Activated CD4-positive, alpha-beta T cell treated with anti-CD3 and anti-CD28 coated beads for 36 hours (primary cell): Measurements from ENCODE around the gene MBNL1. TPM values are rescaled to one million over a fixed set of nuclear protein-coding genes. Genes with fewer than 3 reads are reported as not detected.
"Not testable (repeated sequence)": the region's sequence is repeated elsewhere in the genome, so short reads cannot be mapped to it uniquely, and the experiment has no call there.

Source experiments
- ATAC-seq: fragments of 200-7000 bp; cut with Tn5 transposase; one replicate; pipeline ENCODE4 v1.10.0; 2021; ENCODE audit warnings: mild to moderate bottlenecking, moderate library complexity
- CTCF ChIA-PET: fragments of 350-600 bp; sonication (Branson Sonifier 250); formaldehyde crosslinking; loops from one replicate; lab custom pipeline; 2021; ENCODE audit warnings: antibody characterized with exemption; lab: Charles Lee
- POLR2A ChIA-PET: fragments of 350-600 bp; sonication (Branson Sonifier 250); formaldehyde crosslinking; loops from one replicate; lab custom pipeline; 2021; ENCODE audit warnings: antibody characterized with exemption, inconsistent platforms; lab: Charles Lee
- DNase-seq: peaks from one replicate; pipeline ENCODE4 v3.0.0-alpha.2; 2020
- H3K27ac Mint-ChIP-seq: one replicate; pipeline ENCODE4 v1.8.0; 2021; ENCODE audit warnings: mixed read lengths
- H3K27me3 Mint-ChIP-seq: one replicate; pipeline ENCODE4 v1.8.0; 2021; ENCODE audit warnings: mixed read lengths
- H3K36me3 Mint-ChIP-seq: one replicate; pipeline ENCODE4 v1.8.0; 2021; ENCODE audit warnings: low read depth, mixed read lengths
- H3K4me1 Mint-ChIP-seq: one replicate; pipeline ENCODE4 v1.8.0; 2021; ENCODE audit warnings: mixed read lengths
- H3K4me3 Mint-ChIP-seq: one replicate; pipeline ENCODE4 v1.8.0; 2021; ENCODE audit warnings: mild to moderate bottlenecking, moderate library complexity, mixed read lengths
- H3K9me3 Mint-ChIP-seq: one replicate; pipeline ENCODE4 v1.8.0; 2021; ENCODE audit warnings: low read depth, mixed read lengths
- intact Hi-C, 2 experiments: fragments of 100-400 bp; cut with DNase I in 1 of 2; cut with micrococcal nuclease in 1 of 2; formaldehyde crosslinking; loops; one replicate each; pipeline versions ENCODE4 v1.14.2 to v1.15.1; 2022 to 2024; cut with DNase I, micrococcal nuclease
- total RNA-seq, 2 experiments: library from RNA; stranded (reverse); gene quantifications; one replicate each; pipeline ENCODE4 v1.2.3, GENCODE V29; 2021

The MBNL1 gene
- total RNA-seq, 2 experiments from 2014 or later = 317 to 481 TPM

- H3K27ac Mint-ChIP-seq = peak overlapping the region; percentile 20
- peaks cover 74% of the 10 kb centered on the region for H3K36me3 Mint-ChIP-seq
- no peaks in the 10 kb centered on the region for H3K27me3 Mint-ChIP-seq
- CTCF ChIA-PET = interaction anchor here (0.7 to 1.4 kb wide), 4 partner anchors 10 to 42 kb away, joined by 3 to 4 read pairs (median 3); no protein-coding TSS in a partner anchor
- DNase-seq = no peak
- POLR2A ChIA-PET = no interaction called here
- H3K9me3 Mint-ChIP-seq = peaks cover 9% of the 10 kb centered on the region
- ATAC-seq = no peak
- no peak overlapping the region for H3K4me3 Mint-ChIP-seq
- intact Hi-C loops = loop anchor here in 1 of 2 experiments (2.0 kb wide), 1 partner anchor 13 kb away; no protein-coding TSS in a partner anchor
- H3K4me1 Mint-ChIP-seq = peaks cover 76% of the 10 kb centered on the region
Measured at GRCh38 chr3:152365766-152366593, 97.3 kb downstream of the MBNL1 start.

- peak overlapping the region; percentile 72 for H3K27ac Mint-ChIP-seq
- intact Hi-C loops, CTCF ChIA-PET, H3K4me3 Mint-ChIP-seq, H3K9me3 Mint-ChIP-seq, POLR2A ChIA-PET, H3K27me3 Mint-ChIP-seq, DNase-seq, ATAC-seq: not testable (repeated sequence)
- H3K36me3 Mint-ChIP-seq = peaks cover 73% of the 10 kb centered on the region
- H3K4me1 Mint-ChIP-seq = peaks cover 73% of the 10 kb centered on the region
Measured at GRCh38 chr3:152367192-152367591, 98.5 kb downstream of the MBNL1 start.

DNA sequence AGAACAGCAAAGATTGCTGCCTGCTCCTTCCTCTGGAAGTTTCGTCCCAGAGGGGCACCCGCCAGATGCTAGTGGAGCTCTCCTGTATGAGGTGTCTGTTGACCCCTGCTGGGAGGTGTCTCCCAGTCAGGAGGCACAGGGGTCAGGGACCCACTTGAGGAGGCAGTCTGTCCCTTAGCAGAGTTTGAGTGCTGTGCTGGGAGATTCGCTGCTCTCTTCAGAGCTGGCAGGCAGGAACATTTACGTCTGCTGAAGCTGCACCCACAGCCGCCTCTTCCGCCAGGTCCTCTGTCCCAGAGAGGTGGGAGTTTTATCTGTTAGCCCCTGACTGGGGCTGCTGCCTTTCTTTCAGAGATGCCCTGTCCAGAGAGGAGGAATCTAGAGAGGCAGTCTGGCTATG lies 103.9 kb downstream of the MBNL1 start:
- DNase-seq, H3K9me3 Mint-ChIP-seq, H3K27me3 Mint-ChIP-seq, ATAC-seq, POLR2A ChIA-PET, H3K4me3 Mint-ChIP-seq, intact Hi-C loops: not testable (repeated sequence)
- Mint-ChIP-seq H3K36me3 (peaks cover 77% of the 10 kb centered on the region), H3K27ac (peak overlapping the region; percentile 81), H3K4me1 (peaks cover 83% of the 10 kb centered on the region)
- CTCF ChIA-PET = interaction anchor here (0.6 to 1.3 kb wide), 2 partner anchors 9 to 226 kb away, joined by 3 read pairs; no protein-coding TSS in a partner anchor

DNA sequence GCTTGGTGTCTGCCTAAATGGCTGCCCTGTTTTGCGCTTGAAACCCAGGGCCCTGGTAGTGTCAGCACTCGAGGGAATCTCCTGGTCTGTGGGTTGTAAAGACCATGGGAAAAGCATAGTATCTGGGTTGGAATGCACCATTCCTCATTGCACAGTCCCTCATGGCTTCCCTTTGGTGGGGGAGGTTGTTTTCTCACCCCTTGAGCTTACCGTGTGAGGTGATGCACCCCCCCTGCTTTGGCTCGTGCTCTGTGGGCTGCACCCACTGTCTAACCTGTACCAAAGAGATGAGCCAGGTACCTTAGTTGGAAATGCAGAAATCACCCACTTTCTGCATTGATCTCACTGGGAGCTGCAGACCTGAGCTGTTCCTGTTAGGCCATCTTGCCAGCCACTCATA lies 104.7 kb downstream of the MBNL1 start:
- CTCF ChIA-PET = interaction anchor here (0.6 to 1.4 kb wide), 7 partner anchors 8 to 227 kb away, joined by 3 to 5 read pairs (median 3); no protein-coding TSS in a partner anchor
- intact Hi-C loops = no loop called here
- Mint-ChIP-seq H3K27ac (peak overlapping the region; percentile 69), H3K9me3 (peaks cover 5% of the 10 kb centered on the region), H3K36me3 (peaks cover 74% of the 10 kb centered on the region), H3K4me3 (no peak overlapping the region), H3K4me1 (peaks cover 78% of the 10 kb centered on the region), H3K27me3 (no peaks in the 10 kb centered on the region)
- POLR2A ChIA-PET = no interaction called here
- no peak for ATAC-seq
- DNase-seq = no peak

GRCh38 chr3:152374262-152374990 lies 105.7 kb downstream of the MBNL1 start:
- Mint-ChIP-seq H3K9me3 (peaks cover 5% of the 10 kb centered on the region), H3K4me3 (no peak overlapping the region), H3K27me3 (no peaks in the 10 kb centered on the region), H3K4me1 (peaks cover 76% of the 10 kb centered on the region), H3K27ac (peak overlapping the region; percentile 38), H3K36me3 (peaks cover 64% of the 10 kb centered on the region)
- intact Hi-C loops = no loop called here
- no peak for DNase-seq
- CTCF ChIA-PET = interaction anchor here (0.9 to 1.4 kb wide), 2 partner anchors 10 to 11 kb away, joined by 3 to 5 read pairs; no protein-coding TSS in a partner anchor
- POLR2A ChIA-PET = no interaction called here
- ATAC-seq = peak; percentile 51

DNA sequence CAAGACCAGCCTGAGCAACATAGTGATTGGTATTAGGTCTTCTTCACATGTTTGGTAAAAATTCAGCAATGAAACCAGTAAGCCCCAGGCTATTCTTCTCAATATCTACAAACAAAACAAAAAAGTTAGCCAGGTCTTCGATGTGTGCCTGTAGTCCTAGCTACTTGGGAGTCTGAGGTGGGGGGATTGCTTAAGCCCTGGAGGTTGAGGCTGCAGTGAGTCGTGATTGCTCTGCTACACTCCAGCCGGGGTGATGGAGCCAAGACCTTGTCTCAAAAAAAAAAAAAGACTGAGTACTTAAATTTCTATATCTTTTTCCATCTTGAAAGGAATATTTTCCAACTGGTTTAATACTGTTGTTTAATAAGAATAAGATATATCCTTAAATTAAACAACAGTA lies 106.8 kb downstream of the MBNL1 start:
- no peaks in the 10 kb centered on the region for H3K27me3 Mint-ChIP-seq
- ChIA-PET POLR2A (no interaction called here), CTCF (interaction anchor here (0.6 to 0.9 kb wide), 2 partner anchors 18 to 273 kb away, joined by 4 read pairs; no protein-coding TSS in a partner anchor)
- no peak for ATAC-seq
- peak overlapping the region; percentile 39 for H3K27ac Mint-ChIP-seq
- H3K4me1 Mint-ChIP-seq = peaks cover 76% of the 10 kb centered on the region
- peaks cover 53% of the 10 kb centered on the region for H3K36me3 Mint-ChIP-seq
- DNase-seq = no peak
- H3K4me3 Mint-ChIP-seq = no peak overlapping the region
- intact Hi-C loops = no loop called here
- H3K9me3 Mint-ChIP-seq = peaks cover 5% of the 10 kb centered on the region

GRCh38 chr3:152376351-152377183 lies 107.8 kb downstream of the MBNL1 start:
- ATAC-seq = no peak
- POLR2A ChIA-PET = no interaction called here
- H3K4me3 Mint-ChIP-seq = no peak overlapping the region
- peaks cover 5% of the 10 kb centered on the region for H3K9me3 Mint-ChIP-seq
- H3K4me1 Mint-ChIP-seq = peaks cover 75% of the 10 kb centered on the region
- intact Hi-C loops = no loop called here
- H3K27me3 Mint-ChIP-seq = no peaks in the 10 kb centered on the region
- DNase-seq = no peak
- peaks cover 44% of the 10 kb centered on the region for H3K36me3 Mint-ChIP-seq
- H3K27ac Mint-ChIP-seq = peak overlapping the region; percentile 83
- CTCF ChIA-PET = interaction anchor here (1.0 kb wide), 1 partner anchor 10 kb away, joined by 3 read pairs; no protein-coding TSS in a partner anchor

- DNase-seq = no peak
- ATAC-seq = no peak
- Mint-ChIP-seq H3K36me3 (peaks cover 38% of the 10 kb centered on the region), H3K4me1 (peaks cover 74% of the 10 kb centered on the region), H3K27me3 (no peaks in the 10 kb centered on the region), H3K27ac (peak overlapping the region; percentile 83), H3K4me3 (no peak overlapping the region), H3K9me3 (peaks cover 5% of the 10 kb centered on the region)
- POLR2A ChIA-PET = no interaction called here
- intact Hi-C loops = no loop called here
- CTCF ChIA-PET = interaction anchor here (1.2 kb wide), 1 partner anchor 40 kb away, joined by 3 read pairs; no protein-coding TSS in a partner anchor
Measured at GRCh38 chr3:152377184-152377570, 108.4 kb downstream of the MBNL1 start.

DNA sequence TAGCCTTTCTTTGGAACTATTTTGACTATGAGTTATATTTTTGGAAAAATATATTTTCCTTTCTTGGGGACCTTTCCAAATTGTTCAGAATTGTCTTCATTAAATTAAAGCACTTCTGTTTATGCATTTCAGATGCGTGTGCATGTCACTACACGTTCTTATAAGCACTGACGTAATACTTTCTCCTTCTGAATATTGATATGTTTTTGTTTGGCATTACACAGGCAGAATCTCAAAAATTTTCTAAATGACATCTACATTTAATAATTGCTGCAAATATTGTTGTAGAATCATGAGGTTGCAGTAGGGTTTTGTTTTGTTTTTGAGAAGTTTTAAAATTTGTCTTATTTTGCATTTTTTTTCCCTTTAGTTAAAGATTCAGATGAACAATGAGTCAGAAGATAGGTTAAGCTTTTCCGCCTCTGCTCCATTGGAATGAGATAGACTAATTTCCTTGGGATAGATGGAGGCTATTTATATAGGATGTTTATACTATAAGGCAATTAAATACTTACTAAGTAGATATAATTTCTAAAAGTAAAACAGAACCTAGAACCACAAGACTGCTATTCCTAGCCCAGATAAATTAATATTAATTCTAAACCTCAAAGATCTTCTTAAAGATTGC lies 110.8 kb downstream of the MBNL1 start:
- Mint-ChIP-seq H3K36me3 (peaks cover 31% of the 10 kb centered on the region), H3K4me3 (no peak overlapping the region), H3K9me3 (peaks cover 5% of the 10 kb centered on the region), H3K27me3 (no peaks in the 10 kb centered on the region), H3K4me1 (peaks cover 78% of the 10 kb centered on the region), H3K27ac (no peak overlapping the region)
- DNase-seq (no peak), ATAC-seq (no peak)
- intact Hi-C loops = loop anchor here in 1 of 2 experiments (2.0 kb wide), 1 partner anchor 15 kb away; no protein-coding TSS in a partner anchor
- ChIA-PET POLR2A (no interaction called here), CTCF (no interaction called here)

- intact Hi-C loops = no loop called here
- Mint-ChIP-seq H3K4me3 (no peak overlapping the region), H3K36me3 (peaks cover 27% of the 10 kb centered on the region), H3K27me3 (no peaks in the 10 kb centered on the region), H3K27ac (peak overlapping the region; percentile 84), H3K9me3 (peaks cover 5% of the 10 kb centered on the region), H3K4me1 (peaks cover 75% of the 10 kb centered on the region)
- ChIA-PET POLR2A (no interaction called here), CTCF (interaction anchor here (0.7 kb wide), 2 partner anchors 61 to 134 kb away, joined by 3 read pairs; no protein-coding TSS in a partner anchor)
- DNase-seq (no peak), ATAC-seq (no peak)
Measured at GRCh38 chr3:152380043-152380442, 111.3 kb downstream of the MBNL1 start.
